PC-3 (cell line): ENCODE measurements around the gene ST6GALNAC4. TPM values are rescaled to one million over a fixed set of nuclear protein-coding genes. Genes with fewer than 3 reads are reported as not detected.

Experiments used
- ATAC-seq: fragments of 200-7000 bp; cut with Tn5 transposase; 2 replicates; pipeline ENCODE4 v1.9.1; 2020; ENCODE audit warnings: mild to moderate bottlenecking, moderate library complexity
- BruUV-seq: library from RNA; stranded (reverse); fragments of 400-500 nt; replicated peaks from 2 replicates; lab custom pipeline; 2021; lab: Mats Ljungman, UMichigan
- CTCF ChIA-PET: fragments of 300-600 bp; sonication (Branson Sonifier 250); formaldehyde crosslinking; loops from one replicate; lab custom pipeline; 2022; ENCODE audit warnings: antibody characterized with exemption; lab: Charles Lee
- POLR2A ChIA-PET: fragments of 300-600 bp; sonication (Branson Sonifier 250); formaldehyde crosslinking; loops from one replicate; lab custom pipeline; 2022; ENCODE audit warnings: antibody characterized with exemption; ENCODE audit not compliant: unreplicated experiment; lab: Charles Lee
- DNase-seq: peaks from one replicate; pipeline ENCODE4 v3.0.0-alpha.2; 2015
- H2AFZ ChIP-seq: fragments of 300-600 bp; sonication (generic); 2 replicates; pipeline ENCODE4 v1.6.0; 2016; ENCODE audit warnings: antibody characterized with exemption, low read length
- H3F3A ChIP-seq: fragments of 300-600 bp; sonication (generic); one replicate; pipeline ENCODE4 v1.6.0; 2017; ENCODE audit warnings: antibody characterized with exemption, low read length, control low read depth, mild to moderate bottlenecking; ENCODE audit not compliant: unreplicated experiment
- H3K27ac ChIP-seq: fragments of 300-600 bp; sonication (generic); 2 replicates; pipeline ENCODE4 v1.5.1; 2016; ENCODE audit warnings: mild to moderate bottlenecking, low read length
- H3K27me3 ChIP-seq: fragments of 300-600 bp; sonication (generic); 2 replicates; pipeline ENCODE4 v1.6.1; 2016; ENCODE audit warnings: low read length, mixed read lengths
- H3K36me3 ChIP-seq: fragments of 300-600 bp; sonication (generic); 2 replicates; pipeline ENCODE4 v1.6.1; 2016; ENCODE audit warnings: low read depth, mixed run types, low read length, mixed read lengths
- H3K4me1 ChIP-seq: fragments of 300-600 bp; sonication (generic); 2 replicates; pipeline ENCODE4 v1.5.1; 2016; ENCODE audit warnings: low read length; ENCODE audit not compliant: insufficient read depth
- H3K4me2 ChIP-seq: fragments of 300-600 bp; sonication (generic); 2 replicates; pipeline ENCODE4 v1.6.0; 2016; ENCODE audit warnings: low read length
- H3K4me3 ChIP-seq: fragments of 300-600 bp; sonication (generic); 2 replicates; pipeline ENCODE4 v1.5.1; 2016; ENCODE audit warnings: mild to moderate bottlenecking, low read length, mixed read lengths
- H3K79me2 ChIP-seq: fragments of 300-600 bp; sonication (generic); 2 replicates; pipeline ENCODE4 v1.6.1; 2017; ENCODE audit warnings: low read length, mixed read lengths
- H3K9ac ChIP-seq: fragments of 300-600 bp; sonication (generic); 2 replicates; pipeline ENCODE4 v1.6.0; 2016; ENCODE audit warnings: mild to moderate bottlenecking, low read length
- H3K9me2 ChIP-seq: fragments of 300-600 bp; sonication (generic); replicated peaks from 2 replicates; pipeline ENCODE4 v1.6.1; 2016; ENCODE audit warnings: mixed run types, low read length, mixed read lengths
- H3K9me3 ChIP-seq: fragments of 300-600 bp; sonication (generic); 2 replicates; pipeline ENCODE4 v1.6.1; 2016; ENCODE audit warnings: low read length, mixed read lengths
- H4K20me1 ChIP-seq: fragments of 300-600 bp; sonication (generic); 2 replicates; pipeline ENCODE4 v1.6.1; 2016; ENCODE audit warnings: low read length, mixed read lengths
- CTCF ChIP-seq: fragments of 300-600 bp; sonication (generic); conservative IDR thresholded peaks from 2 replicates; pipeline ENCODE4 v1.5.1; 2017; ENCODE audit warnings: antibody characterized with exemption, low read depth, mild to moderate bottlenecking, low read length
- EZH2 ChIP-seq: fragments of 300-600 bp; sonication (generic); IDR thresholded peaks from one replicate; pipeline ENCODE4 v1.6.1; 2017; ENCODE audit warnings: antibody characterized with exemption, mild to moderate bottlenecking, low read length; ENCODE audit not compliant: unreplicated experiment
- EZH2phosphoT487 ChIP-seq: fragments of 300-600 bp; sonication (generic); IDR thresholded peaks from 2 replicates; pipeline ENCODE4 v1.6.1; 2018; ENCODE audit warnings: mild to moderate bottlenecking, antibody characterized with exemption, low read length, borderline replicate concordance
- intact Hi-C: fragments of 100-400 bp; cut with micrococcal nuclease; formaldehyde crosslinking; loops from 2 replicates; pipeline ENCODE4 v1.9.0; 2023
- total RNA-seq: library from RNA; depleted of rRNA; stranded (reverse); fragments of >200 nt; gene quantifications from 2 replicates; pipeline ENCODE4 v1.2.3, GENCODE V29; 2014

ST6GALNAC4 gene
- total RNA-seq, 1 experiment from 2014 or later, result 26.9 TPM

- H3K4me1 ChIP-seq, result peaks cover 5% of the 10 kb centered on the region; the same call in 1 of the 2 replicates
- peaks cover 28% of the 10 kb centered on the region for H3K36me3 ChIP-seq
- H3F3A ChIP-seq, result no peaks in the 10 kb centered on the region
- peak overlapping the region; percentile 65 for H3K9ac ChIP-seq
- POLR2A ChIA-PET, result no interaction called here
- H4K20me1 ChIP-seq, result no peaks in the 10 kb centered on the region
- CTCF ChIA-PET, result no interaction called here
- H3K79me2 ChIP-seq, result no peaks in the 10 kb centered on the region
- H3K27ac ChIP-seq, result no peak overlapping the region
- ATAC-seq, result peak; percentile 40
- peak overlapping the region; percentile 84 for H3K4me3 ChIP-seq
- no peaks in the 10 kb centered on the region for H3K9me3 ChIP-seq
- peak; percentile 26 for DNase-seq
- TSS peak; percentile 16 for BruUV-seq
- H3K9me2 ChIP-seq, result no peaks in the 10 kb centered on the region
- peak overlapping the region; percentile 94 for H3K4me2 ChIP-seq
- peak overlapping the region; percentile 81 for H2AFZ ChIP-seq
- intact Hi-C loops, result no loop called here
- no peaks in the 10 kb centered on the region for H3K27me3 ChIP-seq
- TF ChIP-seq CTCF, result no peak
- no peak for TF ChIP-seq EZH2phosphoT487
- TF ChIP-seq EZH2, result no peak
Observed at GRCh38 chr9:127898433-127899127, 18.3 kb downstream of the ST6GALNAC4 start.

- Histone ChIP-seq H3K4me2 (no peak overlapping the region), H4K20me1 (no peaks in the 10 kb centered on the region), H3K4me1 (peaks cover 5% of the 10 kb centered on the region; the same call in 1 of the 2 replicates), H3K27me3 (no peaks in the 10 kb centered on the region), H3K9ac (no peak overlapping the region), H3K4me3 (no peak overlapping the region), H2AFZ (no peak overlapping the region), H3K9me3 (no peaks in the 10 kb centered on the region), H3K27ac (no peak overlapping the region), H3K9me2 (no peaks in the 10 kb centered on the region), H3K36me3 (peaks cover 38% of the 10 kb centered on the region), H3F3A (no peaks in the 10 kb centered on the region), H3K79me2 (no peaks in the 10 kb centered on the region)
- ChIA-PET POLR2A (no interaction called here), CTCF (no interaction called here)
- DNase-seq (no peak), ATAC-seq (no peak)
- intact Hi-C loops, result no loop called here
- TF ChIP-seq EZH2phosphoT487, result no peak
- TF ChIP-seq CTCF, result no peak
- no peak for TF ChIP-seq EZH2
- no TSS peak for BruUV-seq
Observed at GRCh38 chr9:127897193-127897692, 19.6 kb downstream of the ST6GALNAC4 start.
